GM18858 (cell line): ENCODE data around the gene PROCA1.
"Not testable (repeated sequence)": the region's sequence is repeated elsewhere in the genome, so short reads cannot be mapped to it uniquely, and the experiment has no call there.

Source experiments
- ATAC-seq: cut with Tn5 transposase; IDR thresholded peaks from one replicate; pipeline ENCODE4 v1.9.1; 2021; ENCODE audit not compliant: unreplicated experiment

PROCA1 gene

DNA sequence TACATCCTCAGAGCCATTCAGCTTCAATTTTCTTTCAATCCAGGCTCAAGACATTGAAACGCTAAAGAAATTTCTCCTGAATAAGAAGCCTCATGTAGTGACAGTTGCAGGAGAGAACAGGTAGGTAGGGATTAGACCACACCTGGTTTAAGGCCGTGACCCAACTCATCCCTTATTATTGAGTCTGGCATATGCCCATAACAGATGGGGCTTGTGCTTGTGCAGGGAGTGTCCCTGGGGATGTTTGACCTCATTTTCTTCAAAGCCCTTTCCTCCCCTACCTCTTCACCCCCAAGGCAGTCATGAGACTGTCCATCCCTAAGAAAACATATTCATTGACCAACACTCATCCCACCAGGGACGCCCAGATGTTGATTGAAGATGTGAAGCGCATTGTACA, 25.4 kb downstream of the PROCA1 start:
- ATAC-seq, result no peak

- ATAC-seq, result no peak
These were observed 26.3 kb downstream of the PROCA1 start for GRCh38 chr17:28685366-28685765.

GRCh38 chr17:28684963-28685362, 26.7 kb downstream of the PROCA1 start:
- no peak for ATAC-seq

GRCh38 chr17:28682655-28683054, 29.0 kb downstream of the PROCA1 start:
- ATAC-seq, result no peak

GRCh38 chr17:28675980-28676379, 35.7 kb downstream of the PROCA1 start:
- no peak for ATAC-seq

DNA sequence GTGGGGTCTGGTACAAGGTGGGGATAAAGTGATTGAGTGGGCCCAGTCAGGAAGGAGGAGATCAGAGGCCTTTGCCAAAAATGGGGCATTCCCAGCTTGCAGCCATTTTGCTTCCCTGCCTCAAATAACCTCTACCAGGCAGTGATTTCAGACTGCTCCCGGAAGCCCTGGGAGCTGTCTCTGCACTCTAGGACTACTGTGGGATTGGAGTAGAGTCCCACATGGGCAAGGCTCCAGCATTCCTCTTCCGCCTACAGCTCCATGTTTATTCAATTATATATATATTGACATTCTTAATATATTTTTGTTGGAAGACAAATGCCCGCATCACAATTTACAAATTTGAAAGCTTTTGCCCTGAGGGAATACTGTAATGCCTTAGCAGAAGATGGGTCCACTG, 36.2 kb downstream of the PROCA1 start:
- no peak for ATAC-seq

GRCh38 chr17:28669918-28670317, 41.8 kb downstream of the PROCA1 start:
- no peak for ATAC-seq

GRCh38 chr17:28667870-28668269, 43.8 kb downstream of the PROCA1 start:
- ATAC-seq, result no peak

GRCh38 chr17:28665994-28666393, 45.7 kb downstream of the PROCA1 start:
- no peak for ATAC-seq

DNA sequence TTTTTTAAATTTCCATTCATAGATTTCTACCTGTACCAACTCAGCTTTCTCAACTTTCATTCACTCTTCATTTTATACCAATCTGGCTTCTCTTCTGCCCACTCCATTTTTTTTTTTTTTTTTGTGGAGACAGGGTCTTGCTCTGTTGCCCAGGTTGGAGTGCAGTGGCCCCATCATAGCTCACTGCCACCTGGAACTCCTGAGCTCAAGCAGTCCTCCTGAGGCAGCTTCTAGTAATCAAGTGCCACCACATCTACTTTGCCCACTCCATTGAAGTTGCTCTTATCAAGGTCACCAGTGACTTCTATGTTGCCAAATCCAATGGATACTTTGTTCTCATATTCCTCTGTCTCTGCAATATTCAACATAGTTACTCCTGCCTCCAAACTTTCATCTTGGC, 48.0 kb downstream of the PROCA1 start:
- ATAC-seq, result no peak

GRCh38 chr17:28662527-28662829, 49.2 kb downstream of the PROCA1 start:
- no peak for ATAC-seq

DNA sequence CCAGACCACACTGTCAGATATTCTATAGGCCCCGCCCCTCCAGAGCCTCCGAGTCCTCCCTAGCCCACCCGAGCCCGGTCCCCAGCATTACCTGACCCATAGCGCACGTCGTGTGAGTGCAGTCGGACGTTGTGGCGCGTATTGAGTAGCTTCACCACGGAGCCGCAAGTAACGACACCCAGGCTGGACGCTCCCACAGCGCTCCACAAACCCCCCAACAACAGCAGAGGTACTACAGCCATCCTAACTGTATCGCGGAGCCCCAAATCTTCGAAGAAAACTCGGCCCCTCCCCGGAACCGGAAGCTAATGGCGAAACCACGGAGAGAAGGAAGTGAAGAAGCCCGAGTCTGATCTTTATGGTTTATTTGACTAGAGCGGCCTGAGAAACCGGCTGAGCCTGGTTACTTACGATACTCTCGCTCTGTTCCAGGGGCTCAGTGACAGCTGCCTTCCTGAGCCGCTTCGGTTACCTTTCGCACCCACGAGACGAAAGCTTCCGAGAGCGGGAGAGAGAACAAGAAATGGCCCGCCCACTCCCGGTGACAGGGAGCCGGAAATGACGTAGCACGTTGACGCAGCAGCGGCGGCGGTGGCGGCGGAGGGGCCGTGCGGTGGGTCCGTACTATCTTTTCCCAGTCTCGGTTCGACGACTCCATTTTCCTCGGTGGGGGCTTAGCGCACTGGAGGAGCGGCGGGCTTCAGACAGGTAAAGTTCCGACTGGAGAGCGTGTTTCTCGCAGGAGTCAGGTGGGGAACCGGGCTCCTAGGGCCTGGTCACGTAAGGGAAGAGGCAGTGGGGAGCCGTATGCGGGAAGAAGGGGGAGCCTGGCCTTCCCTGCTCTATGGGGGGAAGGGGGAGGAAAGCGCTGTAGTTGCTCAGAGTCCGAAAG, 49.8 kb downstream of the PROCA1 start, which contains the start of the genes SDF2 and SUPT6H:
Gene SDF2 (minus strand): TSS at position 272 of the 892 bp plus-strand sequence. CDS start 30 bp downstream, at position 242.
Gene SUPT6H (plus strand): TSS at position 571 of the 892 bp plus-strand sequence. CDS start 11,197 bp downstream, outside the sequence.
- peak; percentile 50 for ATAC-seq

- ATAC-seq, result not testable (repeated sequence)
These were observed 52.2 kb downstream of the PROCA1 start for GRCh38 chr17:28659497-28659881.

DNA sequence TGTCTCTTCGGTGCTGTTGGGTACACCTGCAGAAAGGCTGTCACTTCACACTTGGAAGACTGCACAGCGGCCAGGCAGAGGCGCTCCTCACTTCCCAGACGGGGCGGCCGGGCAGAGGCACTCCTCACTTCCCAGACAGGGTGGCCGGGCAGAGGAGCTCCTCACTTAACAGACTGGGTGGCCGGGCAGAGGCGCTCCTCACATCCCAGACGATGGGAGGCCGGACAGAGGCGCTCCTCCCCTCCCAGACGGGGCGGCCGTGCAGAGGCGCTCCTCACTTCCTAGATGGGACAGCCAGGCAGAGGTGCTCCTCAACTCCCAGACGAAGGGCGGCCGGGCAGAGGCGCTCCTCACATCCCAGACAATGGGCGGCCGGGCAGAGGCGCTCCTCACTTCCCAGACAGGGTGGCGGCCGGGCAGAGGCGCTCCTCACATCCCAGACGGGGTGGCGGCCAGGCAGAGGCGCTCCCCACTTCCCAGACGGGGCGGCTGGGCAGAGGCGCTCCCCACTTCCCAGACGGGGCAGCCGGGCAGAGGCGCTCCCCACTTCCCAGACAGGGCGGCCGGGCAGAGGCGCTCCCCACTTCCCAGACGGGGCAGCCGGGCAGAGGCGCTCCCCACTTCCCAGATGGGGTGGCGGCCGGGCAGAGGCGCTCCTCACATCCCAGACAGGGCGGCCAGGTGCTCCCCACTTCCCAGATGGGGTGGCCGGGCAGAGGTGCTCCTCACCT, 52.8 kb downstream of the PROCA1 start:
- ATAC-seq, result not testable (repeated sequence)

- ATAC-seq, result not testable (repeated sequence)
These were observed 53.3 kb downstream of the PROCA1 start for GRCh38 chr17:28658342-28658741.

GRCh38 chr17:28657756-28658155, 53.9 kb downstream of the PROCA1 start:
- ATAC-seq, result no peak

- no peak for ATAC-seq
These were observed 56.5 kb downstream of the PROCA1 start for GRCh38 chr17:28655160-28655559.
